ENCODE data around the gene AGBL1. TPM values are rescaled to one million over a fixed set of nuclear protein-coding genes. Genes with fewer than 3 reads are reported as not detected.

Gene AGBL1
- polyA plus RNA-seq, 1 experiment = not detected

- CTCF ChIA-PET = no interaction called here
- H3K4me3 ChIP-seq (ENCODE audit: low read depth, low read length) = no peak overlapping the region
- DNase-seq (ENCODE audit: low read depth, low spot score) = no peak
- H3K27ac ChIP-seq (ENCODE audit: low read depth, low read length) = no peak overlapping the region
- no peaks in the 10 kb centered on the region for H3K27me3 ChIP-seq (ENCODE audit: control insufficient read depth, insufficient read depth, low read length)
- TF ChIP-seq CTCF (IDR thresholded peaks at IDR 0.05; ENCODE audit: low read depth, low read length) = no peak
- POLR2A ChIA-PET = no interaction called here
- H3K9me3 ChIP-seq (ENCODE audit: control insufficient read depth, insufficient read depth, low read length) = peaks cover 6% of the 10 kb centered on the region
Measured at GRCh38 chr15:86203462-86203861, 123.8 kb downstream of the AGBL1 start.

- H3K27ac ChIP-seq (ENCODE audit: low read depth, low read length) = no peak overlapping the region
- ChIA-PET CTCF (no interaction called here), POLR2A (no interaction called here)
- no peaks in the 10 kb centered on the region for H3K27me3 ChIP-seq (ENCODE audit: control insufficient read depth, insufficient read depth, low read length)
- H3K9me3 ChIP-seq (ENCODE audit: control insufficient read depth, insufficient read depth, low read length) = peaks cover 6% of the 10 kb centered on the region
- TF ChIP-seq CTCF (IDR thresholded peaks at IDR 0.05; ENCODE audit: low read depth, low read length) = no peak
- H3K4me3 ChIP-seq (ENCODE audit: low read depth, low read length) = no peak overlapping the region
- no peak for DNase-seq (ENCODE audit: low read depth, low spot score)
Measured at GRCh38 chr15:86205096-86205495, 125.4 kb downstream of the AGBL1 start.

- DNase-seq (ENCODE audit: low read depth, low spot score) = no peak
- POLR2A ChIA-PET = no interaction called here
- CTCF ChIA-PET = no interaction called here
- H3K4me3 ChIP-seq (ENCODE audit: low read depth, low read length) = no peak overlapping the region
- H3K27ac ChIP-seq (ENCODE audit: low read depth, low read length) = no peak overlapping the region
- TF ChIP-seq CTCF (IDR thresholded peaks at IDR 0.05; ENCODE audit: low read depth, low read length) = no peak
- no peaks in the 10 kb centered on the region for H3K27me3 ChIP-seq (ENCODE audit: control insufficient read depth, insufficient read depth, low read length)
- peaks cover 16% of the 10 kb centered on the region for H3K9me3 ChIP-seq (ENCODE audit: control insufficient read depth, insufficient read depth, low read length)
Measured at GRCh38 chr15:86213420-86213819, 133.7 kb downstream of the AGBL1 start.

GRCh38 chr15:86213888-86214287 is 134.2 kb downstream of the AGBL1 start:
- TF ChIP-seq CTCF (IDR thresholded peaks at IDR 0.05; ENCODE audit: low read depth, low read length) = no peak
- Histone ChIP-seq H3K4me3 (ENCODE audit: low read depth, low read length) (no peak overlapping the region), H3K27me3 (ENCODE audit: control insufficient read depth, insufficient read depth, low read length) (no peaks in the 10 kb centered on the region), H3K27ac (ENCODE audit: low read depth, low read length) (no peak overlapping the region), H3K9me3 (ENCODE audit: control insufficient read depth, insufficient read depth, low read length) (peaks cover 19% of the 10 kb centered on the region)
- DNase-seq (ENCODE audit: low read depth, low spot score) = no peak
- CTCF ChIA-PET = no interaction called here
- POLR2A ChIA-PET = no interaction called here

GRCh38 chr15:86221119-86221518 is 141.4 kb downstream of the AGBL1 start:
- Histone ChIP-seq H3K27me3 (ENCODE audit: control insufficient read depth, insufficient read depth, low read length) (no peaks in the 10 kb centered on the region), H3K9me3 (ENCODE audit: control insufficient read depth, insufficient read depth, low read length) (peaks cover 10% of the 10 kb centered on the region; the same call in 1 of the 2 replicates), H3K27ac (ENCODE audit: low read depth, low read length) (no peak overlapping the region), H3K4me3 (ENCODE audit: low read depth, low read length) (no peak overlapping the region)
- no peak for TF ChIP-seq CTCF (IDR thresholded peaks at IDR 0.05; ENCODE audit: low read depth, low read length)
- ChIA-PET POLR2A (no interaction called here), CTCF (no interaction called here)
- no peak for DNase-seq (ENCODE audit: low read depth, low spot score)
